ENCODE measurements around the gene FLOT2. TPM values are rescaled to one million over a fixed set of nuclear protein-coding genes. Genes with fewer than 3 reads are reported as not detected.

The FLOT2 gene
- total RNA-seq, 4 donors from 2014 or later = 31.3 to 117 (median 37.4) TPM

- Histone ChIP-seq H3K4me3 (no peak overlapping the region), H3K36me3 (no peaks in the 10 kb centered on the region), H3K4me1 (no peaks in the 10 kb centered on the region), H3K9me3 (no peaks in the 10 kb centered on the region), H3K27ac (no peak overlapping the region), H3K27me3 (no peaks in the 10 kb centered on the region)
- intact Hi-C loops (cut with DNase I; ENCODE audit: low total_unique reads) = no loop called here
- TF ChIP-seq CTCF (IDR thresholded peaks at IDR 0.05) (no peak), POLR2A (IDR thresholded peaks at IDR 0.05) (no peak)
- no peak for DNase-seq
Observed at GRCh38 chr17:28882154-28882895, 15.2 kb downstream of the FLOT2 start.

- no peaks in the 10 kb centered on the region for H3K9me3 ChIP-seq
- H3K4me3 ChIP-seq = no peak overlapping the region
- intact Hi-C loops (cut with DNase I; ENCODE audit: low total_unique reads) = no loop called here
- no peaks in the 10 kb centered on the region for H3K4me1 ChIP-seq
- no peaks in the 10 kb centered on the region for H3K27me3 ChIP-seq
- no peak overlapping the region for H3K27ac ChIP-seq
- TF ChIP-seq POLR2A (IDR thresholded peaks at IDR 0.05) (no peak), CTCF (IDR thresholded peaks at IDR 0.05) (no peak)
- no peaks in the 10 kb centered on the region for H3K36me3 ChIP-seq
- no peak for DNase-seq
Observed at GRCh38 chr17:28881533-28882056, 15.9 kb downstream of the FLOT2 start.

- Histone ChIP-seq H3K27ac (no peak overlapping the region), H3K9me3 (no peaks in the 10 kb centered on the region), H3K4me3 (no peak overlapping the region), H3K36me3 (no peaks in the 10 kb centered on the region), H3K27me3 (no peaks in the 10 kb centered on the region), H3K4me1 (no peaks in the 10 kb centered on the region)
- TF ChIP-seq CTCF (IDR thresholded peaks at IDR 0.05) = no peak
- no peak for TF ChIP-seq POLR2A (IDR thresholded peaks at IDR 0.05)
- intact Hi-C loops (cut with DNase I; ENCODE audit: low total_unique reads) = no loop called here
- DNase-seq = no peak
Observed at GRCh38 chr17:28880572-28880945, 17.0 kb downstream of the FLOT2 start.

GRCh38 chr17:28879886-28880571, 17.5 kb downstream of the FLOT2 start:
- intact Hi-C loops (cut with DNase I; ENCODE audit: low total_unique reads) = no loop called here
- DNase-seq = no peak
- Histone ChIP-seq H3K27me3 (no peaks in the 10 kb centered on the region), H3K9me3 (no peaks in the 10 kb centered on the region), H3K4me1 (no peaks in the 10 kb centered on the region), H3K36me3 (no peaks in the 10 kb centered on the region), H3K4me3 (no peak overlapping the region), H3K27ac (no peak overlapping the region)
- no peak for TF ChIP-seq POLR2A (IDR thresholded peaks at IDR 0.05)
- no peak for TF ChIP-seq CTCF (IDR thresholded peaks at IDR 0.05)

GRCh38 chr17:28878981-28879380, 18.6 kb downstream of the FLOT2 start:
- no peak for DNase-seq
- H3K4me3 ChIP-seq = no peak overlapping the region
- no peaks in the 10 kb centered on the region for H3K9me3 ChIP-seq
- H3K4me1 ChIP-seq = no peaks in the 10 kb centered on the region
- intact Hi-C loops (cut with DNase I; ENCODE audit: low total_unique reads) = no loop called here
- H3K36me3 ChIP-seq = no peaks in the 10 kb centered on the region
- no peak overlapping the region for H3K27ac ChIP-seq
- peak in 2 of 4 experiments; percentile 10 to 18 for TF ChIP-seq CTCF (IDR thresholded peaks at IDR 0.05)
- no peak for TF ChIP-seq POLR2A (IDR thresholded peaks at IDR 0.05)
- no peaks in the 10 kb centered on the region for H3K27me3 ChIP-seq

All from uterus (tissue), 4 donors.